GM18526 (cell line): ENCODE data around the gene ASB5.

ENCODE experiments used
- POLR2A ChIP-seq: IDR thresholded peaks from 3 replicates; pipeline ENCODE4 v1.6.1; 2011; ENCODE audit not compliant: insufficient read length; ENCODE audit errors: extremely low read depth

ASB5 gene

DNA sequence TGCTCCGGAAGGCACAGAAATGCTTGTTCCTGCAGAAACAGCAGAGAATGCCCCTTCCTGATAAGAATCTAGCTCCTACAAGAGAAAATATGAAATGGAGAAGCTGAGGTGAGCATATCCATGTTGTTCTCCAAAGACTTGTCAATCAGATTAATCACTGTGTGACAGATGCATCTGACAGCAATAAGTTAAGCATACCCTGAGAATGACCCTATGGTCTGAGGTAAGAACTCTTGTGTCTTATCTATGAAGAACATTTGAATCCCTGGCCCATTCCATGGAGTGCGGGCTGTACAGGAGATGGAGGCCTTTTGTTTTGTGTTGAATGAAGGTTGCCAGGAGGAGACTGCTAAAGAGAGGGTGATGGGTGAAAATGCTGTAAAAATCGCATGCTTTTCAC lies 21.5 kb upstream of the ASB5 start:
- no peak for TF ChIP-seq POLR2A

DNA sequence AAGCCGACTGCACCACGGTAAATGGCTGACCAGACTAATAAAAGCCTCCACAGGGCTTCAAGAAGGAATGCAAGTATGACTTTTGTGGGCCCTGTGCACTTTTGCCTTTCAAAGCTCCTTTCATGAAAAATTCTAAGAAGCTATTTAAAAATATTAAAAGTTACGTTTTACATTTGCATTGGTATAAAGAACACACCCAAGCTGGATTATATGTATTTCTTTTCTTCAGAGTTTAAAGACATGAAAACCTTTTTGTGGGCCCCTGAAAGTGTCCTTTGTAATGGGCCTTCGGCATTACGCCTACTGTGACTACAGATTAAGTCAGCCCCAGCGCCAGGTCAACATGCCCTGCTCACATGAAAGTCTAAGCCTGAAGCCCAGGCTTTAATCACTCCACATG lies 20.5 kb upstream of the ASB5 start:
- TF ChIP-seq POLR2A = no peak

DNA sequence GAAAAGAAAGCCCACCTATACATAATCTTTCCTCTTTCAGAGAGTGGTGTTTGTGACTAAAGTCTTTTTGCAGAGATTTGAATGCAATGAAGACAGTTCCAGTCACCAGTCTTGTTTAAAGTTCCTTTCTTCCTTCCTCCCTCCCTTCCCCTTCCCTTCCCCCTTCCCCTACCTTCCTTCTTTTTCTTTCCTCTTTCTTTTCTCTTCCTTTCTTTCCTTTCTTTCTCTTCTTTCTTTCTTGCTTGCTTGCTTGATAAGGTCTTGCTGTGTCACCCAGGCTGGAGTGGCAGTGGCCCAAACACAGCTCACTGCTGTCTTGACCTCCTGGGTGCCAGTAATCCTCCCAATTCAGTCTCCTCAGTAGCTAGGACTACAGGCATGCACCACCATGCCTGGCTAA lies 19.0 kb upstream of the ASB5 start:
- TF ChIP-seq POLR2A = no peak

- TF ChIP-seq POLR2A = no peak
These were observed 18.5 kb upstream of the ASB5 start for GRCh38 chr4:176287546-176287945.

- no peak for TF ChIP-seq POLR2A
These were observed 17.7 kb upstream of the ASB5 start for GRCh38 chr4:176286728-176287127.

GRCh38 chr4:176277162-176277904 lies 8.3 kb upstream of the ASB5 start:
- no peak for TF ChIP-seq POLR2A

GRCh38 chr4:176276710-176277109 lies 7.7 kb upstream of the ASB5 start:
- no peak for TF ChIP-seq POLR2A

- TF ChIP-seq POLR2A = no peak
These were observed 5.4 kb upstream of the ASB5 start for GRCh38 chr4:176274441-176274840.

DNA sequence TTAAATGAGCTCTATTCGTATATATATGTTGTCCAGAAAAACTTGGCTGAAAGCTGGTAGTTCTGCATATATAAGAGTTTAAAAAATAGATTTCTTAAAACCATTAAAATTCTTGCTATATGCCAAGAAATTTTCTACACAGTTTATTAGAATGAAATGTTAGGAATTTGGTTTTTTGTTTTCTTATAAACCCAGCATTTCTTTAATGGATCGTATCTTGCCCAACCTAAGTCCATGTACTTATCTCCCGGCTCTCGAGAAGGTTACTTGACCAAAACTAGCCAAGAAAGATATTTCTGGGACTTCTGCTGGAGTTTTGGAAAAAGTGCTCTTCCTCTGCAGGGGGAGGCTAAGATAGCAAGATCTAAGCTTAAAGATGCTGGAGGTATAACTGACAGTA lies 4.7 kb upstream of the ASB5 start:
- no peak for TF ChIP-seq POLR2A

GRCh38 chr4:176272799-176273198 lies 3.8 kb upstream of the ASB5 start:
- no peak for TF ChIP-seq POLR2A

DNA sequence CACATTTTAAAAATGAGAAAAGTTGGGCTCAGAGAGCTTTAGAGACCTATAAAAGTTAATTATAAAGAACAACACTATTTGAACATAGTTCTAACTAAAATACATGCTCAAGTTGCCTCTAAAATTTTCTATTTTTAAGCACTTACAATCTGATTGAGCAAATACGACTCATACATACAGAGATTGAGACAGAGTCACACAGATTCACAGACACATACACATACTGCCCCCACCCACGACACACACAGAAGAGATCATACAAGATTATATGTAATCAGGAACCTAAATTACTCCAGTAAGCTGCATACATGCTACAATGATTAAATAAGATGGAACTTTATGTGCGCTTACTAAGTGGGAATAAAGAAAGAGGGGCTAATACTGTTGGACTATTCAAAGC lies 2.7 kb upstream of the ASB5 start:
- no peak for TF ChIP-seq POLR2A

DNA sequence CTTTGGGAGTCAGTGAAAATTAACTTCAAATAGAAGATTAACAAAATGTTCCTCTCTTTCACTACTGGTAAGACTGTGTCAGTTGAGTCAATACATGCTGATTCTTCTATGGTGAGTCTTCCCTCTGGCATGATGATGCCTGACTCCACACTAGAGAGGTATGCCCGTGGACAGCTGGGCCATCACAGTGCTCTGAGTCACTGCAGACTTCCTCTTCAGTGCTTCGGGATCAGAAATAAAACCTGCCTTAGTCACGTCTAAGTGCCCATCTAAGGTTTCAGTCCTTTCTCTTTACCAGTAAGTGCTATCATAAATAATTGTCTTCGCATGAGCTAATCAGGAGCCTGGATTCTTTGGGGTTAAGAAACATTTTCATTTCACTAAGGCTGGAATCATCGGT lies 1.6 kb upstream of the ASB5 start:
- no peak for TF ChIP-seq POLR2A

GRCh38 chr4:176266026-176266425 lies 3.0 kb downstream of the ASB5 start:
- TF ChIP-seq POLR2A = no peak

DNA sequence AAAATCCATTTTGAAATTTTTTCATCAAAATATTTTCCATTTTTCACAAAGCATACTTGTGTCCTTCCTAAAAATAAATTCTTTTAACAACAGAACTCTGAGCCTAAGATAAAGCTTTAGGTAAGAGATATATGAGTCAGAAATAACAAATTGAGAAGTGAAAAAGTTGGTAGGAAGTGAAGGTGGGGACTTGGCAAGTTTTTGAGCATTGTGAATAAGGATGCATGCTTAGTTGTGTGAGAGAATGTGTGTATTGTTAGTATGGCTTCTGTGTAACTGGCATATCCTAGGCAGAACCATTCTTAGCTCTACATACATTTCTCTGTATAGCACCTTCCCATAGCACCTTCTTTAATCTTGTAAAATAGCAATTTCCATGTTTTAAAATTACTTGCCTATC lies 6.8 kb downstream of the ASB5 start:
- no peak for TF ChIP-seq POLR2A

DNA sequence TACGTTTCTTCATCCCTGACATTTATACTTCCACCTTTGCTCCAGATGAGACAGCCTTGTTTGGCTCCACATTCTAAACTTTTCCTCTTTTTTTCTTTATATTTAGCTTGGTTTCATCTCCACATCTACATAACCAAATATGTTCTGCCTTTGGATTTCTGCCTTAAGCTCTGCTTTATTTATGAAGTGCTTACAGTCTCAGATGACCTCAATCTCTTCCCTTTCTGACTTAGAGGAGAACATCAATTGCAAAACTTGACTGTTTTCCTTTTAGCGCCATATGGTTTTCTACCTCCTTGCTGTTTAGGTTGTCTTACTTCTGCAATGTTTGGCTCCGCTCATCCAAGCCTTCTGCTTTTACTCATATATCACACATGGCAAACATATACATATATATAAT lies 7.5 kb downstream of the ASB5 start:
- TF ChIP-seq POLR2A = no peak

DNA sequence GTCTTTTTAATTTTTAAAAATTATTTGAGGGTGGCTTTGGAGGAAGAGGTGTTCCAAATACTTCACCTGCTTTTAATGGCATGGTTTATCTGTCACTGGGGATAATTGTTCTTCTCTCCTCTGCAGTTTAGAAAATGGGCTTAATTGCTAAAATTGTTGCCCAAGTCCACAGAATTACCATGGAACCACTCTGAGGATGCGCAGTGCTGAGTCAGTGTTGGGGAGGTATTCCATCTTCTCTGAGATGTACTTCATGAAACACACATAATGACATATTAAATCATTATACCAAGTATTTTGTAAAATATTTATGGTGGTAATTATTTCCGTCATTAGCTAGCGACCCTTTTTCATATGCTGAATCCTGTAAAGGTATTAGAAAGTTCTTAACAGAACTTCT lies 8.0 kb downstream of the ASB5 start:
- TF ChIP-seq POLR2A = no peak

DNA sequence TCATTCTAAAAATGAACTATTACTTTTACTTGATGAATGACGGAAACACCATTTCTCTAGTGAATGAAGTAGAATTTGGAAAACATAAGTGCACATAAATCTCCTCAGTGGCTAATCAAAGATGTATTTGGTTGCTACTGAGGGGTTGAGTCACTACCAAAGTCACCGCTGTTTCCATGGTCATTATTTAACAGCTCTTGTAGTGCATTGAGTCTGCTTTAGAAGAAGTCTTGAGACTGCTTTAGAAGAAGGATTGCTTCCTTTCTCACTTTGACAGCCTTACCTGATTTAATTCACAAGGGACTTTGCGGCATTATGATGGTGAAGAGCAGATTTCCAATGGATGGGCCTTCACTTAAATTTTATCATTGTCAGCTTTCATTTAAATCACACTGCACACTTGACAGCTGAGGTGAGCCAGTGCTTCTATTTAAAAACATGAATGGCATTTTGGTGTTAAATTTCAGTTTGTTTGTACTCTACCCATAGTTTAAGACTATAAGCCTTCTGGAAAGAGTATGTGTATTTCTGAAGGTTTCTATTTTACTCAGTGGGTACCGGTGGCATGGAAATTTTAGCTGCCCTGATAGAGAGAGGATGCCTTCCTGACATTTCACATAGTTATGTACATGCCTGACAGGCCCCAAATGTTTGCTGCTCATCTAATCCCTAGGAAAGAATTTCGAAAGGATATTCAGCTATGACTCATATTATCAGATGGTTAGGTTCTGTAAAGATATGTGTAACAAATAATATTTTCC lies 9.5 kb downstream of the ASB5 start:
- no peak for TF ChIP-seq POLR2A
